Erythroblast (primary cell): ENCODE data around the gene PLAGL2.

Source experiments
- DNase-seq, 2 experiments: peaks; one replicate each; lab custom pipeline; 2025; lab: John Stamatoyannopoulos, UW
- GATA1 ChIP-seq: IDR thresholded peaks from 2 replicates; pipeline ENCODE4 v1.6.1; 2011; ENCODE audit warnings: low read depth, mild to moderate bottlenecking, control low read depth, low read length, moderate library complexity
- POLR2A ChIP-seq: IDR thresholded peaks from 2 replicates; pipeline ENCODE4 v1.6.1; 2011; ENCODE audit warnings: mild to moderate bottlenecking, low read length

Gene PLAGL2

GRCh38 chr20:32165836-32166545, 41.6 kb downstream of the PLAGL2 start:
- no peak for TF ChIP-seq POLR2A
- TF ChIP-seq GATA1: no peak
- no peak for DNase-seq

GRCh38 chr20:32164984-32165735, 42.4 kb downstream of the PLAGL2 start:
- no peak for DNase-seq
- TF ChIP-seq POLR2A (no peak), GATA1 (no peak)

- no peak for TF ChIP-seq POLR2A
- TF ChIP-seq GATA1: no peak
- DNase-seq: no peak
Observed at GRCh38 chr20:32163951-32164350, 43.6 kb downstream of the PLAGL2 start.

GRCh38 chr20:32162351-32162750, 45.2 kb downstream of the PLAGL2 start:
- DNase-seq: no peak
- TF ChIP-seq POLR2A: no peak
- no peak for TF ChIP-seq GATA1

- no peak for TF ChIP-seq GATA1
- no peak for TF ChIP-seq POLR2A
- no peak for DNase-seq
Observed at GRCh38 chr20:32160341-32160740, 47.2 kb downstream of the PLAGL2 start.

GRCh38 chr20:32159766-32160221, 47.7 kb downstream of the PLAGL2 start:
- TF ChIP-seq POLR2A: no peak
- TF ChIP-seq GATA1: no peak

GRCh38 chr20:32158943-32159660, 48.4 kb downstream of the PLAGL2 start:
- DNase-seq: peak in 1 of 2 experiments; percentile 11
- TF ChIP-seq GATA1 (no peak), POLR2A (no peak)

More at GRCh38 chr20:32159766-32160221, 47.7 kb downstream of the PLAGL2 start:
- DNase-seq: peak in 1 of 2 experiments; percentile 37

GRCh38 chr20:32158351-32158750, 49.2 kb downstream of the PLAGL2 start:
- TF ChIP-seq POLR2A (no peak), GATA1 (no peak)
- no peak for DNase-seq

GRCh38 chr20:32157611-32158010, 49.9 kb downstream of the PLAGL2 start:
- DNase-seq: no peak
- TF ChIP-seq GATA1 (no peak), POLR2A (no peak)

GRCh38 chr20:32155017-32155981, 52.2 kb downstream of the PLAGL2 start:
- no peak for TF ChIP-seq GATA1
- no peak for TF ChIP-seq POLR2A
- peak; percentile 26 to 48 for DNase-seq

- DNase-seq: no peak
- TF ChIP-seq GATA1: no peak
- no peak for TF ChIP-seq POLR2A
Observed at GRCh38 chr20:32153771-32154170, 53.8 kb downstream of the PLAGL2 start.

- no peak for DNase-seq
- TF ChIP-seq POLR2A: no peak
- no peak for TF ChIP-seq GATA1
Observed at GRCh38 chr20:32153156-32153665, 54.3 kb downstream of the PLAGL2 start.
